Measurements from ENCODE around the gene PLEKHA1. TPM values are rescaled to one million over a fixed set of nuclear protein-coding genes. Genes with fewer than 3 reads are reported as not detected.

The PLEKHA1 gene
- total and polyA plus RNA-seq, 2 of the 13 experiments (the other 11 are each of a cell fraction or from before 2014, with no cell fraction given) = 32.2 to 53.3 TPM

- no peaks in the 10 kb centered on the region for H3K9me3 ChIP-seq (ENCODE audit: low read length)
- H2AFZ ChIP-seq (ENCODE audit: low read length) = no peak overlapping the region
- no TSS peak for BruUV-seq (replicated peaks)
- H3K27me3 ChIP-seq (ENCODE audit: control insufficient read depth in 1 of 2, insufficient read depth in 2 of 2, low read length in 2 of 2) = no peaks in the 10 kb centered on the region
- 93% methylated on average over 3 of the region's 3 CpGs for WGBS (ENCODE audit: low lambda C conversion rate)
- H3K79me2 ChIP-seq (ENCODE audit: insufficient read depth, low read length) = no peaks in the 10 kb centered on the region
- no peak for ATAC-seq
- CTCF ChIA-PET (ENCODE audit: low intra/inter-chr PET ratio, low total read pairs) = no interaction called here
- H4K20me1 ChIP-seq (ENCODE audit: insufficient read depth, low read length) = no peaks in the 10 kb centered on the region
- POLR2A ChIA-PET = no interaction called here
- intact Hi-C loops (cut with micrococcal nuclease; ENCODE audit: unreplicated experiment) (no loop called here), in situ Hi-C loops (cut with HindIII; ENCODE audit: extremely low pct_ligation_motif_present, low pct_unique_long_range_greater_than_20kb) (no loop called here)
- no peak for DNase-seq (ENCODE audit: low spot score)
- H3K4me1 ChIP-seq (ENCODE audit: insufficient read depth, low read length) = no peaks in the 10 kb centered on the region
- no peak overlapping the region for H3K27ac ChIP-seq (ENCODE audit: extremely low read length, insufficient read depth, low read length)
- FAIRE-seq = no peak
- H3K4me3 ChIP-seq (replicated peaks in 1 of 3; ENCODE audit: insufficient read depth in 1 of 3, low read depth in 2 of 3, low read length in 3 of 3) = no peak overlapping the region
- no peak overlapping the region for H3K4me2 ChIP-seq (ENCODE audit: low read depth, low read length)
- peaks cover 18 to 63% of the 10 kb centered on the region in 2 experiments; a peak in 4 of 5 replicates for H3K36me3 ChIP-seq (replicated peaks in 1 of 2; ENCODE audit: control insufficient read depth in 1 of 2, insufficient read depth in 2 of 2, low read length in 2 of 2)
- TF ChIP-seq DPF2 (CRISPR knock-in tag; IDR thresholded peaks at IDR 0.05; ENCODE audit: borderline replicate concordance, low read depth) (no peak), REPIN1 (CRISPR knock-in tag; IDR thresholded peaks at IDR 0.05; ENCODE audit: borderline replicate concordance, low read depth) (no peak), YEATS2 (CRISPR knock-in tag; IDR thresholded peaks at IDR 0.05; ENCODE audit: borderline replicate concordance) (no peak), SRSF4 (IDR thresholded peaks at IDR 0.05; ENCODE audit: low read depth, low read length, poor library complexity, severe bottlenecking) (no peak), CEBPZ (IDR thresholded peaks at IDR 0.05; ENCODE audit: low read length) (no peak), ZBTB1 (CRISPR knock-in tag; IDR thresholded peaks at IDR 0.05; ENCODE audit: borderline replicate concordance) (no peak), TCF7 (IDR thresholded peaks at IDR 0.05; ENCODE audit: low read depth) (no peak), JUN (CRISPR knock-in tag; IDR thresholded peaks at IDR 0.05) (no peak), MYC (CRISPR knock-in tag; IDR thresholded peaks at IDR 0.05; ENCODE audit: borderline replicate concordance) (no peak), RARG (CRISPR knock-in tag; IDR thresholded peaks at IDR 0.05; ENCODE audit: low read depth) (no peak), PHF20 (CRISPR knock-in tag; IDR thresholded peaks at IDR 0.05) (no peak), ZFP90 (CRISPR knock-in tag; IDR thresholded peaks at IDR 0.05; ENCODE audit: borderline replicate concordance) (no peak)
- no peak overlapping the region for H3K9ac ChIP-seq (ENCODE audit: insufficient read depth, low read depth, low read length)
Measured at GRCh38 chr10:122421054-122421625, 46.6 kb downstream of the PLEKHA1 start.
